GM23248 (cell line): ENCODE results near the gene SAMMSON. TPM values are rescaled to one million over a fixed set of nuclear protein-coding genes. Genes with fewer than 3 reads are reported as not detected.

Source experiments
- DNase-seq: peaks from one replicate; pipeline ENCODE4 v3.0.0-alpha.2; 2015
- H2AFZ ChIP-seq: fragments of 200-600 bp; sonication (generic); 2 replicates; pipeline ENCODE4 v1.6.1; 2016; ENCODE audit warnings: antibody characterized with exemption
- H3F3A ChIP-seq: fragments of 200-600 bp; sonication (generic); 2 replicates; pipeline ENCODE4 v1.6.1; 2016; ENCODE audit warnings: mild to moderate bottlenecking, antibody characterized with exemption, mixed run types; ENCODE audit not compliant: insufficient read depth
- H3K27ac ChIP-seq: fragments of 200-600 bp; sonication (generic); 2 replicates; pipeline ENCODE4 v1.5.1; 2016; ENCODE audit warnings: mild to moderate bottlenecking
- H3K27me3 ChIP-seq: fragments of 200-600 bp; sonication (generic); replicated peaks from 2 replicates; pipeline ENCODE4 v1.6.1; 2016; ENCODE audit warnings: mild to moderate bottlenecking; ENCODE audit not compliant: insufficient read depth
- H3K36me3 ChIP-seq: fragments of 200-600 bp; sonication (generic); 2 replicates; pipeline ENCODE4 v1.6.1; 2016; ENCODE audit warnings: low read depth, mild to moderate bottlenecking
- H3K4me1 ChIP-seq: fragments of 200-600 bp; sonication (generic); 2 replicates; pipeline ENCODE4 v1.6.1; 2016; ENCODE audit warnings: mild to moderate bottlenecking; ENCODE audit not compliant: insufficient read depth
- H3K4me2 ChIP-seq: fragments of 200-600 bp; sonication (generic); one replicate; pipeline ENCODE4 v1.6.1; 2016; ENCODE audit warnings: mild to moderate bottlenecking; ENCODE audit not compliant: unreplicated experiment
- H3K4me3 ChIP-seq: fragments of 200-600 bp; sonication (generic); 2 replicates; pipeline ENCODE4 v1.5.1; 2016; ENCODE audit warnings: mild to moderate bottlenecking
- H3K79me2 ChIP-seq: fragments of 200-600 bp; sonication (generic); 2 replicates; pipeline ENCODE4 v1.6.1; 2016; ENCODE audit warnings: mild to moderate bottlenecking; ENCODE audit not compliant: insufficient read depth
- H3K9ac ChIP-seq: fragments of 200-600 bp; sonication (generic); 2 replicates; pipeline ENCODE4 v1.6.1; 2016; ENCODE audit warnings: mild to moderate bottlenecking
- H3K9me2 ChIP-seq: fragments of 200-600 bp; sonication (generic); 2 replicates; pipeline ENCODE4 v1.6.1; 2016; ENCODE audit warnings: mixed run types, mild to moderate bottlenecking, moderate library complexity; ENCODE audit not compliant: insufficient read depth
- H3K9me3 ChIP-seq: fragments of 200-600 bp; sonication (generic); one replicate; pipeline ENCODE4 v1.6.1; 2017; ENCODE audit warnings: low read depth
- H4K20me1 ChIP-seq: fragments of 200-600 bp; sonication (generic); 2 replicates; pipeline ENCODE4 v1.6.0; 2016; ENCODE audit not compliant: insufficient read depth
- EZH2 ChIP-seq: fragments of 200-600 bp; sonication (generic); IDR thresholded peaks from 2 replicates; pipeline ENCODE4 v1.6.1; 2018; ENCODE audit warnings: antibody characterized with exemption, mild to moderate bottlenecking; ENCODE audit not compliant: insufficient read depth, poor library complexity, severe bottlenecking
- EZH2phosphoT487 ChIP-seq: fragments of 200-600 bp; sonication (generic); IDR thresholded peaks from 2 replicates; pipeline ENCODE4 v1.6.1; 2018; ENCODE audit warnings: antibody characterized with exemption, moderate library complexity, mild to moderate bottlenecking, low read depth; ENCODE audit not compliant: insufficient read depth
- WGBS, 2 experiments: methylation state at CpG; one replicate each; pipeline ENCODE4 v1.1.6; 2015 to 2017; ENCODE audit warnings: low lambda C conversion rate in 2 of 2, low coverage in 1 of 2; ENCODE audit errors: missing lambda C conversion rate in 2 of 2; 5-methylcytosine and 5-hydroxymethylcytosine counted together
- in situ Hi-C: fragments of 300-500 bp; cut with MboI; formaldehyde crosslinking; loops from 2 replicates; pipeline ENCODE4 v1.15.0; 2020
- polyA plus RNA-seq: library from polyadenylated mRNA; unstranded; fragments of >200 nt; fragmentation: Nextera tagmentation; extraction: Ambion mirVana; gene quantifications from 2 replicates; pipeline ENCODE4 v1.2.1, GENCODE V29; 2016
- total RNA-seq: library from RNA; depleted of rRNA; stranded (reverse); fragments of >200 nt; shearing (Covaris generic); gene quantifications from 2 replicates; pipeline ENCODE4 v1.2.3, GENCODE V29; 2014

SAMMSON gene
- total and polyA plus RNA-seq, 2 experiments from 2014 or later, result not detected

GRCh38 chr3:70095260-70095659, 95.7 kb downstream of the SAMMSON start:
- Histone ChIP-seq H3K9ac (no peak overlapping the region), H3K9me2 (no peaks in the 10 kb centered on the region), H4K20me1 (no peaks in the 10 kb centered on the region), H3K79me2 (no peaks in the 10 kb centered on the region), H3K27ac (no peak overlapping the region), H3K4me3 (no peak overlapping the region), H2AFZ (no peak overlapping the region), H3K4me1 (no peaks in the 10 kb centered on the region), H3K27me3 (no peaks in the 10 kb centered on the region), H3K36me3 (no peaks in the 10 kb centered on the region), H3F3A (no peaks in the 10 kb centered on the region), H3K9me3 (no peaks in the 10 kb centered on the region), H3K4me2 (no peak overlapping the region)
- TF ChIP-seq EZH2phosphoT487 (no peak), EZH2 (no peak)
- 83 to 87% methylated on average over 2 of the region's 2 CpGs for WGBS, 2 experiments
- in situ Hi-C loops, result loop anchor here (25.0 kb wide), 1 partner anchor 1567 kb away; no protein-coding TSS in a partner anchor
- DNase-seq, result no peak

GRCh38 chr3:70096376-70097066, 97.0 kb downstream of the SAMMSON start:
- Histone ChIP-seq H3K36me3 (no peaks in the 10 kb centered on the region), H3K4me1 (no peaks in the 10 kb centered on the region), H3K9me3 (no peaks in the 10 kb centered on the region), H3K9ac (no peak overlapping the region), H3K27ac (no peak overlapping the region), H3K27me3 (no peaks in the 10 kb centered on the region), H3K4me2 (no peak overlapping the region), H3F3A (no peaks in the 10 kb centered on the region), H3K9me2 (no peaks in the 10 kb centered on the region), H3K4me3 (no peak overlapping the region), H4K20me1 (no peaks in the 10 kb centered on the region), H2AFZ (no peak overlapping the region), H3K79me2 (no peaks in the 10 kb centered on the region)
- DNase-seq, result no peak
- WGBS, 2 experiments, result 65 to 72% methylated on average over 5 of the region's 5 CpGs
- in situ Hi-C loops, result loop anchor here (25.0 kb wide), 1 partner anchor 1566 kb away; no protein-coding TSS in a partner anchor
- TF ChIP-seq EZH2 (no peak), EZH2phosphoT487 (no peak)

- no peak overlapping the region for H2AFZ ChIP-seq
- DNase-seq, result no peak
- no peak overlapping the region for H3K9ac ChIP-seq
- H3K27ac ChIP-seq, result no peak overlapping the region
- no peaks in the 10 kb centered on the region for H3K36me3 ChIP-seq
- H3K9me3 ChIP-seq, result no peaks in the 10 kb centered on the region
- no peaks in the 10 kb centered on the region for H3F3A ChIP-seq
- 67 to 82% methylated on average over 1 of the region's 1 CpG for WGBS, 2 experiments
- no peaks in the 10 kb centered on the region for H3K9me2 ChIP-seq
- no peaks in the 10 kb centered on the region for H3K27me3 ChIP-seq
- in situ Hi-C loops, result loop anchor here (25.0 kb wide), 1 partner anchor 1565 kb away; no protein-coding TSS in a partner anchor
- no peak overlapping the region for H3K4me2 ChIP-seq
- no peaks in the 10 kb centered on the region for H3K4me1 ChIP-seq
- H3K4me3 ChIP-seq, result no peak overlapping the region
- TF ChIP-seq EZH2phosphoT487 (no peak), EZH2 (no peak)
- H3K79me2 ChIP-seq, result no peaks in the 10 kb centered on the region
- no peaks in the 10 kb centered on the region for H4K20me1 ChIP-seq
Observed at GRCh38 chr3:70097084-70097483, 97.6 kb downstream of the SAMMSON start.

GRCh38 chr3:70108072-70108471, 108.5 kb downstream of the SAMMSON start:
- Histone ChIP-seq H3K27ac (no peak overlapping the region), H3K36me3 (no peaks in the 10 kb centered on the region), H2AFZ (no peak overlapping the region), H3K9ac (no peak overlapping the region), H3K4me2 (no peak overlapping the region), H3K27me3 (no peaks in the 10 kb centered on the region), H3F3A (no peaks in the 10 kb centered on the region), H3K4me1 (no peaks in the 10 kb centered on the region), H3K9me3 (no peaks in the 10 kb centered on the region), H3K4me3 (no peak overlapping the region), H3K9me2 (no peaks in the 10 kb centered on the region), H3K79me2 (no peaks in the 10 kb centered on the region), H4K20me1 (no peaks in the 10 kb centered on the region)
- in situ Hi-C loops, result no loop called here
- DNase-seq, result peak; percentile 8
- no peak for TF ChIP-seq EZH2phosphoT487
- WGBS, 2 experiments, result 37 to 43% methylated on average over 6 of the region's 6 CpGs
